Activated naive CD4-positive, alpha-beta T cell treated with anti-CD3 and anti-CD28 coated beads, Interleukin-2, amount 50 U/mL, for 24 hours (primary cell): ENCODE results near the gene SIK3.
A peak's percentile ranks its signal among the peaks of the same experiment; 100 is the strongest.

Experiments used
- H3K27ac Mint-ChIP-seq: one replicate; pipeline ENCODE4 v1.8.0; 2021; ENCODE audit warnings: mild to moderate bottlenecking, mixed read lengths
- H3K27me3 Mint-ChIP-seq: one replicate; pipeline ENCODE4 v1.8.0; 2021; ENCODE audit warnings: mixed read lengths
- H3K36me3 Mint-ChIP-seq: one replicate; pipeline ENCODE4 v1.8.0; 2021; ENCODE audit warnings: mixed read lengths
- H3K4me1 Mint-ChIP-seq: one replicate; pipeline ENCODE4 v1.8.0; 2021; ENCODE audit warnings: mixed read lengths
- H3K4me3 Mint-ChIP-seq: one replicate; pipeline ENCODE4 v1.8.0; 2021; ENCODE audit warnings: mild to moderate bottlenecking, mixed read lengths
- H3K9me3 Mint-ChIP-seq: one replicate; pipeline ENCODE4 v1.8.0; 2021; ENCODE audit warnings: mixed read lengths

Gene SIK3

GRCh38 chr11:116888024-116888423, 210.2 kb downstream of the SIK3 start:
- H3K27ac Mint-ChIP-seq = no peak overlapping the region
- no peaks in the 10 kb centered on the region for H3K27me3 Mint-ChIP-seq
- H3K4me1 Mint-ChIP-seq = peaks cover 22% of the 10 kb centered on the region
- H3K9me3 Mint-ChIP-seq = no peaks in the 10 kb centered on the region
- H3K36me3 Mint-ChIP-seq = peaks cover 9% of the 10 kb centered on the region
- H3K4me3 Mint-ChIP-seq = no peak overlapping the region

GRCh38 chr11:116885951-116886655, 212.1 kb downstream of the SIK3 start:
- Mint-ChIP-seq H3K27ac (no peak overlapping the region), H3K27me3 (no peaks in the 10 kb centered on the region), H3K4me3 (no peak overlapping the region), H3K9me3 (no peaks in the 10 kb centered on the region), H3K36me3 (peaks cover 1% of the 10 kb centered on the region), H3K4me1 (peaks cover 20% of the 10 kb centered on the region)

GRCh38 chr11:116882386-116882785, 215.8 kb downstream of the SIK3 start:
- Mint-ChIP-seq H3K27me3 (no peaks in the 10 kb centered on the region), H3K4me3 (no peak overlapping the region), H3K9me3 (no peaks in the 10 kb centered on the region), H3K4me1 (peaks cover 14% of the 10 kb centered on the region), H3K36me3 (peaks cover 2% of the 10 kb centered on the region), H3K27ac (no peak overlapping the region)

- H3K4me3 Mint-ChIP-seq = no peak overlapping the region
These were observed 217.1 kb downstream of the SIK3 start for GRCh38 chr11:116881143-116881542.

GRCh38 chr11:116879800-116880625, 218.2 kb downstream of the SIK3 start:
- peaks cover 2% of the 10 kb centered on the region for H3K36me3 Mint-ChIP-seq
- no peak overlapping the region for H3K4me3 Mint-ChIP-seq
- no peaks in the 10 kb centered on the region for H3K9me3 Mint-ChIP-seq
- no peaks in the 10 kb centered on the region for H3K27me3 Mint-ChIP-seq
- peak overlapping the region; percentile 81 for H3K27ac Mint-ChIP-seq
- H3K4me1 Mint-ChIP-seq = peaks cover 14% of the 10 kb centered on the region

More at GRCh38 chr11:116881143-116881542, 217.1 kb downstream of the SIK3 start:
- no peaks in the 10 kb centered on the region for H3K27me3 Mint-ChIP-seq
- peaks cover 2% of the 10 kb centered on the region for H3K36me3 Mint-ChIP-seq
- no peak overlapping the region for H3K27ac Mint-ChIP-seq
- no peaks in the 10 kb centered on the region for H3K9me3 Mint-ChIP-seq
- peaks cover 14% of the 10 kb centered on the region for H3K4me1 Mint-ChIP-seq

GRCh38 chr11:116876656-116877055, 221.6 kb downstream of the SIK3 start:
- Mint-ChIP-seq H3K36me3 (peaks cover 11% of the 10 kb centered on the region), H3K4me3 (no peak overlapping the region), H3K4me1 (peaks cover 8% of the 10 kb centered on the region), H3K27ac (no peak overlapping the region), H3K27me3 (no peaks in the 10 kb centered on the region), H3K9me3 (no peaks in the 10 kb centered on the region)

- Mint-ChIP-seq H3K4me3 (no peak overlapping the region), H3K4me1 (peaks cover 5% of the 10 kb centered on the region), H3K27ac (peak overlapping the region; percentile 1), H3K27me3 (no peaks in the 10 kb centered on the region), H3K9me3 (no peaks in the 10 kb centered on the region), H3K36me3 (peaks cover 16% of the 10 kb centered on the region)
These were observed 223.0 kb downstream of the SIK3 start for GRCh38 chr11:116875194-116875593.

- Mint-ChIP-seq H3K4me3 (no peak overlapping the region), H3K36me3 (peaks cover 21% of the 10 kb centered on the region), H3K4me1 (no peaks in the 10 kb centered on the region), H3K9me3 (no peaks in the 10 kb centered on the region), H3K27ac (no peak overlapping the region), H3K27me3 (no peaks in the 10 kb centered on the region)
These were observed 224.0 kb downstream of the SIK3 start for GRCh38 chr11:116874251-116874650.

- no peaks in the 10 kb centered on the region for H3K9me3 Mint-ChIP-seq
- H3K27me3 Mint-ChIP-seq = no peaks in the 10 kb centered on the region
- peaks cover 21% of the 10 kb centered on the region for H3K36me3 Mint-ChIP-seq
- no peaks in the 10 kb centered on the region for H3K4me1 Mint-ChIP-seq
- no peak overlapping the region for H3K4me3 Mint-ChIP-seq
- H3K27ac Mint-ChIP-seq = no peak overlapping the region
These were observed 224.8 kb downstream of the SIK3 start for GRCh38 chr11:116873381-116873780.

GRCh38 chr11:116871248-116871647, 227.0 kb downstream of the SIK3 start:
- H3K4me3 Mint-ChIP-seq = no peak overlapping the region

GRCh38 chr11:116870054-116870453, 228.2 kb downstream of the SIK3 start:
- no peak overlapping the region for H3K4me3 Mint-ChIP-seq
- H3K27ac Mint-ChIP-seq = no peak overlapping the region
- H3K9me3 Mint-ChIP-seq = no peaks in the 10 kb centered on the region
- peaks cover 27% of the 10 kb centered on the region for H3K36me3 Mint-ChIP-seq
- H3K4me1 Mint-ChIP-seq = no peaks in the 10 kb centered on the region
- H3K27me3 Mint-ChIP-seq = no peaks in the 10 kb centered on the region

More at GRCh38 chr11:116871248-116871647, 227.0 kb downstream of the SIK3 start:
- H3K27me3 Mint-ChIP-seq = no peaks in the 10 kb centered on the region
- no peak overlapping the region for H3K27ac Mint-ChIP-seq
- no peaks in the 10 kb centered on the region for H3K4me1 Mint-ChIP-seq
- peaks cover 25% of the 10 kb centered on the region for H3K36me3 Mint-ChIP-seq
- no peaks in the 10 kb centered on the region for H3K9me3 Mint-ChIP-seq

GRCh38 chr11:116869610-116870009, 228.6 kb downstream of the SIK3 start:
- H3K4me3 Mint-ChIP-seq = no peak overlapping the region
- H3K27me3 Mint-ChIP-seq = no peaks in the 10 kb centered on the region
- H3K9me3 Mint-ChIP-seq = no peaks in the 10 kb centered on the region
- peaks cover 27% of the 10 kb centered on the region for H3K36me3 Mint-ChIP-seq
- no peaks in the 10 kb centered on the region for H3K4me1 Mint-ChIP-seq
- H3K27ac Mint-ChIP-seq = no peak overlapping the region

- Mint-ChIP-seq H3K27ac (no peak overlapping the region), H3K4me3 (no peak overlapping the region), H3K4me1 (no peaks in the 10 kb centered on the region), H3K9me3 (no peaks in the 10 kb centered on the region), H3K27me3 (no peaks in the 10 kb centered on the region), H3K36me3 (peaks cover 28% of the 10 kb centered on the region)
These were observed 230.2 kb downstream of the SIK3 start for GRCh38 chr11:116868066-116868465.

GRCh38 chr11:116867619-116868018, 230.6 kb downstream of the SIK3 start:
- H3K27ac Mint-ChIP-seq = no peak overlapping the region
- H3K9me3 Mint-ChIP-seq = no peaks in the 10 kb centered on the region
- no peaks in the 10 kb centered on the region for H3K4me1 Mint-ChIP-seq
- H3K36me3 Mint-ChIP-seq = peaks cover 25% of the 10 kb centered on the region
- H3K27me3 Mint-ChIP-seq = no peaks in the 10 kb centered on the region
- H3K4me3 Mint-ChIP-seq = no peak overlapping the region

- no peaks in the 10 kb centered on the region for H3K27me3 Mint-ChIP-seq
- peaks cover 24% of the 10 kb centered on the region for H3K36me3 Mint-ChIP-seq
- H3K4me1 Mint-ChIP-seq = no peaks in the 10 kb centered on the region
- no peaks in the 10 kb centered on the region for H3K9me3 Mint-ChIP-seq
- no peak overlapping the region for H3K4me3 Mint-ChIP-seq
- H3K27ac Mint-ChIP-seq = peak overlapping the region; percentile 24
These were observed 231.3 kb downstream of the SIK3 start for GRCh38 chr11:116866804-116867455.

- Mint-ChIP-seq H3K9me3 (no peaks in the 10 kb centered on the region), H3K4me3 (no peak overlapping the region), H3K27ac (no peak overlapping the region), H3K36me3 (peaks cover 25% of the 10 kb centered on the region), H3K4me1 (no peaks in the 10 kb centered on the region), H3K27me3 (no peaks in the 10 kb centered on the region)
These were observed 232.5 kb downstream of the SIK3 start for GRCh38 chr11:116865696-116866095.
